Stromal cell of bone marrow (primary cell): ENCODE results near the gene UBFD1.
"Not testable (repeated sequence)": the region's sequence is repeated elsewhere in the genome, so short reads cannot be mapped to it uniquely, and the experiment has no call there.

ENCODE experiments used
- DNase-seq: peaks from one replicate; pipeline ENCODE4 v3.0.0-alpha.2; 2012; ENCODE audit warnings: low read depth

Gene UBFD1

GRCh38 chr16:23609929-23610328, 52.4 kb downstream of the UBFD1 start:
- DNase-seq, result no peak

- DNase-seq, result not testable (repeated sequence)
These were observed 53.4 kb downstream of the UBFD1 start for GRCh38 chr16:23610905-23611304.

GRCh38 chr16:23611936-23612335, 54.4 kb downstream of the UBFD1 start:
- DNase-seq, result no peak

GRCh38 chr16:23615805-23616204, 58.3 kb downstream of the UBFD1 start:
- no peak for DNase-seq
